SK-N-SH (cell line): ENCODE results near the gene PCDHB8. TPM values are rescaled to one million over a fixed set of nuclear protein-coding genes. Genes with fewer than 3 reads are reported as not detected.
"Not testable (repeated sequence)": the region's sequence is repeated elsewhere in the genome, so short reads cannot be mapped to it uniquely, and the experiment has no call there.

Experiments
- CTCF ChIA-PET: fragments of 300-600, 350-600 bp; formaldehyde crosslinking; extraction: SDS; loops from one replicate; lab custom pipeline; 2021; lab: Yijun Ruan, JAX
- POLR2A ChIA-PET: fragments of 350-600 bp; sonication (Branson Sonifier 250); formaldehyde crosslinking; extraction: SDS; loops from one replicate; lab custom pipeline; 2020; ENCODE audit warnings: antibody characterized with exemption, inconsistent platforms; lab: Yijun Ruan, JAX
- DNase-seq: peaks from one replicate; pipeline ENCODE4 v3.0.0; 2012
- H2AFZ ChIP-seq: fragments of 200-600 bp; sonication (generic); 2 replicates; pipeline ENCODE4 v1.8.1; 2016; ENCODE audit warnings: antibody characterized with exemption, mild to moderate bottlenecking, low read depth
- H3F3A ChIP-seq: fragments of 200-600 bp; sonication (generic); replicated peaks from 2 replicates; pipeline ENCODE3; 2016; ENCODE audit warnings: antibody characterized with exemption, mild to moderate bottlenecking; ENCODE audit not compliant: insufficient read depth
- H3K27ac ChIP-seq, 2 experiments: fragments of 200-500 bp in 1 of 2; fragments of 200-600 bp in 1 of 2; sonication (Bioruptor generic) in 1 of 2; sonication (generic), shearing (Covaris generic) in 1 of 2; 2 replicates each; pipeline versions ENCODE4 v1.5.1 to v1.6.1; 2014 to 2016; ENCODE audit warnings: low read depth in 2 of 2, inconsistent platforms in 1 of 2, low read length in 1 of 2, mild to moderate bottlenecking in 1 of 2, mixed read lengths in 1 of 2
- H3K27me3 ChIP-seq: fragments of 200-600 bp; sonication (generic), shearing (Covaris generic); 2 replicates; pipeline ENCODE4 v1.6.1; 2016; ENCODE audit warnings: mixed run types; ENCODE audit not compliant: insufficient read depth
- H3K36me3 ChIP-seq, 2 experiments: fragments of 200-500 bp in 1 of 2; fragments of 200-600 bp in 1 of 2; sonication (Bioruptor generic) in 1 of 2; sonication (generic) in 1 of 2; replicated peaks in 1 of 2; 2 replicates each; pipeline versions ENCODE3 to v1.5.1; 2014 to 2016; ENCODE audit warnings: low read length in 1 of 2, mild to moderate bottlenecking in 1 of 2; ENCODE audit not compliant: insufficient read depth in 2 of 2, control insufficient read depth in 1 of 2
- H3K4me1 ChIP-seq, 2 experiments: fragments of 200-500 bp in 1 of 2; fragments of 200-600 bp in 1 of 2; sonication (Bioruptor generic) in 1 of 2; sonication (generic), shearing (Covaris generic) in 1 of 2; 2 replicates each; pipeline versions ENCODE4 v1.5.1 to v1.6.1; 2014 to 2016; ENCODE audit warnings: low read depth in 1 of 2, low read length in 1 of 2, mixed run types in 1 of 2; ENCODE audit not compliant: insufficient read depth in 2 of 2, control insufficient read depth in 1 of 2
- H3K4me2 ChIP-seq: fragments of 200-600 bp; sonication (generic), shearing (Covaris generic); 2 replicates; pipeline ENCODE4 v1.6.1; 2017; ENCODE audit warnings: mixed run types
- H3K4me3 ChIP-seq, 2 experiments: fragments of 200-500 bp in 1 of 2; fragments of 200-600 bp in 1 of 2; sonication (Bioruptor generic) in 1 of 2; sonication (generic), shearing (Covaris generic) in 1 of 2; 2 replicates each; pipeline versions ENCODE4 v1.5.1 to v1.8.1; 2014 to 2016; ENCODE audit warnings: low read depth in 2 of 2, inconsistent platforms in 1 of 2, low read length in 1 of 2, mild to moderate bottlenecking in 1 of 2, mixed read lengths in 1 of 2, moderate library complexity in 1 of 2
- H3K79me2 ChIP-seq: fragments of 200-600 bp; sonication (generic); 2 replicates; pipeline ENCODE4 v1.8.1; 2017; ENCODE audit warnings: mild to moderate bottlenecking; ENCODE audit not compliant: insufficient read depth
- H3K9ac ChIP-seq: fragments of 200-600 bp; sonication (generic); 2 replicates; pipeline ENCODE4 v1.6.1; 2017; ENCODE audit warnings: mixed run types
- H3K9me2 ChIP-seq: fragments of 200-600 bp; sonication (generic); 2 replicates; pipeline ENCODE4 v1.6.1; 2017; ENCODE audit warnings: mixed run types
- H3K9me3 ChIP-seq: fragments of 200-600 bp; sonication (generic); 2 replicates; pipeline ENCODE4 v1.6.1; 2017; ENCODE audit warnings: mixed run types, mild to moderate bottlenecking, moderate library complexity
- H4K20me1 ChIP-seq: fragments of 200-600 bp; sonication (generic); 2 replicates; pipeline ENCODE4 v1.6.1; 2017; ENCODE audit warnings: mild to moderate bottlenecking, mixed run types; ENCODE audit not compliant: insufficient read depth
- ELF1 ChIP-seq: IDR thresholded peaks from 2 replicates; pipeline ENCODE4 v1.4.0; 2012
- EZH2phosphoT487 ChIP-seq: fragments of 200-600 bp; sonication (generic); IDR thresholded peaks from 2 replicates; pipeline ENCODE4 v1.6.1; 2017; ENCODE audit warnings: low read depth, mixed run types, mild to moderate bottlenecking, antibody characterized with exemption, moderate library complexity, borderline replicate concordance
- FOXJ3 ChIP-seq: sonication (generic); formaldehyde crosslinking; IDR thresholded peaks from 2 replicates; pipeline ENCODE4 v1.5.1; 2020; ENCODE audit warnings: mild to moderate bottlenecking, missing genetic modification reagents
- FOXM1 ChIP-seq: IDR thresholded peaks from 2 replicates; pipeline ENCODE4 v1.4.0; 2012; ENCODE audit warnings: low read depth, mild to moderate bottlenecking
- GABPA ChIP-seq: IDR thresholded peaks from 2 replicates; pipeline ENCODE4 v1.4.0; 2012; ENCODE audit warnings: low read depth, mild to moderate bottlenecking
- MEF2A ChIP-seq: IDR thresholded peaks from 2 replicates; pipeline ENCODE4 v1.4.0; 2012; ENCODE audit warnings: low read depth, borderline replicate concordance
- NFIC ChIP-seq: IDR thresholded peaks from 2 replicates; pipeline ENCODE4 v1.4.0; 2012; ENCODE audit warnings: borderline replicate concordance
- POLR2AphosphoS5 ChIP-seq: IDR thresholded peaks from 2 replicates; pipeline ENCODE4 v1.6.1; 2012; ENCODE audit warnings: low read depth, low read length
- RCOR1 ChIP-seq: fragments of 150-350 bp; IDR thresholded peaks from 2 replicates; pipeline ENCODE4 v1.6.1; 2017; ENCODE audit warnings: antibody characterized with exemption, low read length
- RFX5 ChIP-seq: IDR thresholded peaks from 2 replicates; pipeline ENCODE4 v1.6.1; 2012; ENCODE audit warnings: mild to moderate bottlenecking, improper control_type of control experiment, low read length
- TCF12 ChIP-seq: IDR thresholded peaks from 2 replicates; pipeline ENCODE4 v1.4.0; 2012
- WGBS: methylation state at CpG from one replicate; pipeline ENCODE4 v1.1.6; 2017; ENCODE audit warnings: low lambda C conversion rate; 5-methylcytosine and 5-hydroxymethylcytosine counted together
- polyA plus RNA-seq, 3 experiments: library from polyadenylated mRNA; depleted of rRNA; stranded (reverse); fragments of >200 nt; gene quantifications; 2 replicates each; pipeline ENCODE4 v1.2.3, GENCODE V29; 2012
- TF ChIP-seq, protein P1 (sequence below): IDR thresholded peaks from 2 replicates; pipeline ENCODE4; 2012
- TF ChIP-seq, protein P2 (sequence below): IDR thresholded peaks from 2 replicates; pipeline ENCODE4 v1.4.0; 2012; ENCODE audit warnings: low read depth, borderline replicate concordance
- TF ChIP-seq, protein P3 (sequence below): fragments of 150-350 bp; IDR thresholded peaks from 2 replicates; pipeline ENCODE4 v1.6.1; 2016; ENCODE audit warnings: mild to moderate bottlenecking, low read depth, low read length
- TF ChIP-seq, protein P4 (sequence below): IDR thresholded peaks from 2 replicates; pipeline ENCODE4 v1.4.0; 2012; ENCODE audit warnings: low read depth

PCDHB8 gene
- polyA plus RNA-seq, 1 of the 3 experiments (the other 2 are of a cell fraction) = 3.0 TPM

DNA sequence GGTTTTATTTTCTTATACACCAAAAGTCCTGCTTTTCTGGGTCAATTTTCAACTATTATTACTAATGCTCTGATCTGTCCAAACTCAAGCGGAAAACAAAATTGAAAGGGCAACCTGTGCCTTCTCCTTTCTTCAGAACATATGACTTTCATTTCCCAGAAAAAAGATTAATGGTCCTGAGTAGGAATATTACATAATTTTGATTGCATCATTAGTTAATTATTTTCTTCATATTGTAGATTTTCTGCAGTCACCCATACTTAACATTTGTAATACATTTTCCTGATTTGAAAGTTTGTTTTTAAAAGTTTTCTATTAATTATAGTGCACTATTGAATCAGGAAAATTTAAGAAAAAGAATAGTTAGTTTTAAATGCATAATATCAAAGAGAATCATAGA lies 1.7 kb upstream of the PCDHB8 start:
- H3K36me3 ChIP-seq = no peaks in the 10 kb centered on the region
- no peak overlapping the region for H2AFZ ChIP-seq
- H3K79me2 ChIP-seq = no peaks in the 10 kb centered on the region
- no peak overlapping the region for H3K27ac ChIP-seq
- ChIA-PET CTCF (interaction anchor here (0.6 to 1.0 kb wide), 2 partner anchors 30 to 33 kb away, joined by 3 to 4 read pairs; no protein-coding TSS in a partner anchor), POLR2A (no interaction called here)
- no peak for DNase-seq
- H3K27me3 ChIP-seq = no peaks in the 10 kb centered on the region
- H3F3A ChIP-seq = no peaks in the 10 kb centered on the region
- H3K4me1 ChIP-seq = no peaks in the 10 kb centered on the region; a peak in 1 of 4 replicates
- no peaks in the 10 kb centered on the region for H4K20me1 ChIP-seq
- H3K9ac ChIP-seq = no peak overlapping the region
- WGBS = 52% methylated on average over 1 of the region's 1 CpG
- TF ChIP-seq, protein P1, sequence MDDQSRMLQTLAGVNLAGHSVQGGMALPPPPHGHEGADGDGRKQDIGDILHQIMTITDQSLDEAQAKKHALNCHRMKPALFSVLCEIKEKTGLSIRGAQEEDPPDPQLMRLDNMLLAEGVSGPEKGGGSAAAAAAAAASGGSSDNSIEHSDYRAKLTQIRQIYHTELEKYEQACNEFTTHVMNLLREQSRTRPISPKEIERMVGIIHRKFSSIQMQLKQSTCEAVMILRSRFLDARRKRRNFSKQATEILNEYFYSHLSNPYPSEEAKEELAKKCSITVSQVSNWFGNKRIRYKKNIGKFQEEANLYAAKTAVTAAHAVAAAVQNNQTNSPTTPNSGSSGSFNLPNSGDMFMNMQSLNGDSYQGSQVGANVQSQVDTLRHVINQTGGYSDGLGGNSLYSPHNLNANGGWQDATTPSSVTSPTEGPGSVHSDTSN = no peak
- TF ChIP-seq MEF2A = no peak
- no peak for TF ChIP-seq NFIC
- TF ChIP-seq GABPA = no peak
- TF ChIP-seq, protein P2, sequence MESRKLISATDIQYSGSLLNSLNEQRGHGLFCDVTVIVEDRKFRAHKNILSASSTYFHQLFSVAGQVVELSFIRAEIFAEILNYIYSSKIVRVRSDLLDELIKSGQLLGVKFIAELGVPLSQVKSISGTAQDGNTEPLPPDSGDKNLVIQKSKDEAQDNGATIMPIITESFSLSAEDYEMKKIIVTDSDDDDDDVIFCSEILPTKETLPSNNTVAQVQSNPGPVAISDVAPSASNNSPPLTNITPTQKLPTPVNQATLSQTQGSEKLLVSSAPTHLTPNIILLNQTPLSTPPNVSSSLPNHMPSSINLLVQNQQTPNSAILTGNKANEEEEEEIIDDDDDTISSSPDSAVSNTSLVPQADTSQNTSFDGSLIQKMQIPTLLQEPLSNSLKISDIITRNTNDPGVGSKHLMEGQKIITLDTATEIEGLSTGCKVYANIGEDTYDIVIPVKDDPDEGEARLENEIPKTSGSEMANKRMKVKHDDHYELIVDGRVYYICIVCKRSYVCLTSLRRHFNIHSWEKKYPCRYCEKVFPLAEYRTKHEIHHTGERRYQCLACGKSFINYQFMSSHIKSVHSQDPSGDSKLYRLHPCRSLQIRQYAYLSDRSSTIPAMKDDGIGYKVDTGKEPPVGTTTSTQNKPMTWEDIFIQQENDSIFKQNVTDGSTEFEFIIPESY = no peak
- no peak for TF ChIP-seq EZH2phosphoT487
- no peak for TF ChIP-seq RCOR1
- TF ChIP-seq, protein P3, sequence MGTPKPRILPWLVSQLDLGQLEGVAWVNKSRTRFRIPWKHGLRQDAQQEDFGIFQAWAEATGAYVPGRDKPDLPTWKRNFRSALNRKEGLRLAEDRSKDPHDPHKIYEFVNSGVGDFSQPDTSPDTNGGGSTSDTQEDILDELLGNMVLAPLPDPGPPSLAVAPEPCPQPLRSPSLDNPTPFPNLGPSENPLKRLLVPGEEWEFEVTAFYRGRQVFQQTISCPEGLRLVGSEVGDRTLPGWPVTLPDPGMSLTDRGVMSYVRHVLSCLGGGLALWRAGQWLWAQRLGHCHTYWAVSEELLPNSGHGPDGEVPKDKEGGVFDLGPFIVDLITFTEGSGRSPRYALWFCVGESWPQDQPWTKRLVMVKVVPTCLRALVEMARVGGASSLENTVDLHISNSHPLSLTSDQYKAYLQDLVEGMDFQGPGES = no peak
- TF ChIP-seq, protein P4, sequence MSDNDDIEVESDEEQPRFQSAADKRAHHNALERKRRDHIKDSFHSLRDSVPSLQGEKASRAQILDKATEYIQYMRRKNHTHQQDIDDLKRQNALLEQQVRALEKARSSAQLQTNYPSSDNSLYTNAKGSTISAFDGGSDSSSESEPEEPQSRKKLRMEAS = no peak
- TF ChIP-seq RFX5 = no peak
- no peak for TF ChIP-seq FOXJ3 (CRISPR knock-in tag)
- TF ChIP-seq TCF12 = no peak
- no peak for TF ChIP-seq FOXM1
- TF ChIP-seq ELF1 = no peak
- TF ChIP-seq POLR2AphosphoS5 = no peak
- H3K9me2 ChIP-seq = no peaks in the 10 kb centered on the region
- H3K4me2 ChIP-seq = no peak overlapping the region
- H3K4me3 ChIP-seq = no peak overlapping the region
- no peaks in the 10 kb centered on the region; the same call in 1 of the 2 replicates for H3K9me3 ChIP-seq

DNA sequence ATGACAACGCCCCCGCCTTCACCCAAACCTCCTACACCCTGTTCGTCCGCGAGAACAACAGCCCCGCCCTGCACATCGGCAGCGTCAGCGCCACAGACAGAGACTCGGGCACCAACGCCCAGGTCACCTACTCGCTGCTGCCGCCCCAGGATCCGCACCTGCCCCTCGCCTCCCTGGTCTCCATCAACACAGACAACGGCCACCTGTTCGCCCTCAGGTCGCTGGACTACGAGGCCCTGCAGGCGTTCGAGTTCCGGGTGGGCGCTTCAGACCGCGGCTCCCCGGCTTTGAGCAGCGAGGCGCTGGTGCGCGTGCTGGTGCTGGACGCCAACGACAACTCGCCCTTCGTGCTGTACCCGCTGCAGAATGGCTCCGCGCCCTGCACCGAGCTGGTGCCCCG lies 1.8 kb downstream of the PCDHB8 start:
- H3K9me2 ChIP-seq, H3K4me1 ChIP-seq, H2AFZ ChIP-seq, H3K36me3 ChIP-seq, H3K27ac ChIP-seq, H3K79me2 ChIP-seq, H3K4me3 ChIP-seq, H3K9me3 ChIP-seq, H3K4me2 ChIP-seq, H4K20me1 ChIP-seq, H3K9ac ChIP-seq, H3F3A ChIP-seq, CTCF ChIA-PET, DNase-seq, POLR2A ChIA-PET, H3K27me3 ChIP-seq: not testable (repeated sequence)
- 62% methylated on average over 33 of the region's 39 CpGs for WGBS

DNA sequence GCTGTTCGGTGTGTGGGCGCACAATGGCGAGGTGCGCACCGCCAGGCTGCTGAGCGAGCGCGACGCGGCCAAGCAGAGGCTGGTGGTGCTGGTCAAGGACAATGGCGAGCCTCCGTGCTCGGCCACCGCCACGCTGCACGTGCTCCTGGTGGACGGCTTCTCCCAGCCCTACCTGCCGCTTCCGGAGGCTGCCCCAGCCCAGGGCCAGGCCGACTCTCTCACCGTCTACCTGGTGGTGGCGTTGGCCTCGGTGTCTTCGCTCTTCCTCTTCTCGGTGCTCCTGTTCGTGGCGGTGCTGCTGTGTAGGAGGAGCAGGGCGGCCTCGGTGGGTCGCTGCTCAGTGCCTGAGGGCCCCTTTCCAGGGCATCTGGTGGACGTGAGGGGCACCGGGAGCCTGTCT lies 2.3 kb downstream of the PCDHB8 start:
- DNase-seq, CTCF ChIA-PET, H3K27ac ChIP-seq, H3K4me1 ChIP-seq, H2AFZ ChIP-seq, H3F3A ChIP-seq, H3K79me2 ChIP-seq, H3K4me2 ChIP-seq, H3K4me3 ChIP-seq, H3K9me3 ChIP-seq, H3K36me3 ChIP-seq, POLR2A ChIA-PET, H4K20me1 ChIP-seq, H3K27me3 ChIP-seq, H3K9ac ChIP-seq, H3K9me2 ChIP-seq: not testable (repeated sequence)
- 57% methylated on average over 12 of the region's 32 CpGs for WGBS
